UCSD-AML1 (cell line): Measurements from ENCODE around the gene AGAP3.

Experiments
- DNase-seq: peaks from one replicate; lab custom pipeline; 2025; ENCODE audit not compliant: unreplicated experiment; lab: John Stamatoyannopoulos, UW

Gene AGAP3

DNA sequence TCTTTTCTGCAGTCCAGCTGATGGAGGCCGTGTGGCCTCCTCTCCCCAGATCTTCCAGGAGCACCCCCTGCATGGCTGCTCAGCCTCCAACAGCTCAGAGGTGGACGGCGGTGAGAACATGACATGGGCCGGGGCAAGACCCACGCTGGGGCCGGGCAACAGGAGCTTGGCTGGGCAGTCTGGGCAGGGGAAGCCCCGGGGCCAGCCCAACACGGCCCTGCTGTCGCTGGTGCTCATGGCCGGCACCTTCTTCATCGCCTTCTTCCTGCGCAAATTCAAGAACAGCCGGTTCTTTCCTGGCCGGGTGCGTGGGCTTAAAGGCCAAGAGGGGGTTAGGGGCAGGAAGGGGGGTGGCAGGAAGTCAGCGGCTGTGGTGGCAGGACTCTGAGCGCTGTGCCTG is 12.3 kb upstream of the AGAP3 start:
- DNase-seq = no peak

DNA sequence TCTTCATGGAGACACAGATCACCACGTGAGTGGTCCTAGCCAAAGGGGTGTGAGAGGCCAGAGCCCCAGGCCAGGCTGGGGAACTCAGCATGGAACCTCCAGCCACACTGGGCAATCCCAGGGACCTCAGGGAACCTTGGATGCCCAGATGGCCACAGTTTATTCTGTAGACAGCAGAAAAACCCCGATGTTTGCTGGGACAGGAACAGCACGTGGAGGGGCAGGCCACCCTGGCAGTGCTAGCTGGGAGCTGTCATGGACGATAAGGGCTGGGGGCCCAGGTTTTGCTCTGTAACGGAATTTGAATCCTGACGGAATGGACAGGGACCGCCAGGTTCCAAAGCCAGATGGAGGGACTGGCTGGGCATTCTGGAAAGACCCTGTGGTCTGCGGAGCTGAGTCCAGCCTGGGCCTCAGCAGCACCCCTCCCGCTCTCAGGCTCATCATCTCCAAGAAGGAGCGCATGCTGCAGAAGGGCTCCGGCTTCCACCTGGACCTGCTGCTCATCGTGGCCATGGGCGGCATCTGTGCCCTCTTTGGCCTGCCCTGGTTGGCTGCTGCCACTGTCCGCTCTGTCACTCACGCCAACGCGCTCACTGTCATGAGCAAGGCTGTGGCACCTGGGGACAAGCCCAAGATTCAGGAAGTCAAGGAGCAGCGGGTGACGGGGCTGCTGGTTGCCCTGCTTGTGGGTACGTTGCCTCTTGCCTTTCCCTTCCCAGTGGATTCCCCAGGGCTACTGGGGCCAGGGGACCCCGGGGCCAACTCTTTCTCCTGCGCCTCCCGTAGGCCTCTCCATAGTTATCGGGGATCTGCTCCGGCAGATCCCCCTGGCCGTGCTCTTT is 11.2 kb upstream of the AGAP3 start:
- no peak for DNase-seq

DNA sequence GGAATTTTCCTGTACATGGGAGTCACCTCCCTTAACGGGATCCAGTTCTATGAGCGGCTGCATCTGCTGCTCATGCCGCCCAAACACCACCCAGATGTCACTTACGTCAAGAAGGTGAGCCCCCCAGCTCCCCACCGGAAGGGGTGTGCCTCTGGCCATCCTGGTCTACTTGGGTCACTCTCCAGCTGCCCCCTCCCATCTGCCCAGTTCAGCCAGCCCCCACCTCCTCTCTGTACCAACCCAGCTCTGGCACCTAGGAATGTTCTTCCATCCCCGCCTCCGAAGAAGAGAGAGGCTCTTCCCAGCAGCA is 10.7 kb upstream of the AGAP3 start:
- no peak for DNase-seq

DNA sequence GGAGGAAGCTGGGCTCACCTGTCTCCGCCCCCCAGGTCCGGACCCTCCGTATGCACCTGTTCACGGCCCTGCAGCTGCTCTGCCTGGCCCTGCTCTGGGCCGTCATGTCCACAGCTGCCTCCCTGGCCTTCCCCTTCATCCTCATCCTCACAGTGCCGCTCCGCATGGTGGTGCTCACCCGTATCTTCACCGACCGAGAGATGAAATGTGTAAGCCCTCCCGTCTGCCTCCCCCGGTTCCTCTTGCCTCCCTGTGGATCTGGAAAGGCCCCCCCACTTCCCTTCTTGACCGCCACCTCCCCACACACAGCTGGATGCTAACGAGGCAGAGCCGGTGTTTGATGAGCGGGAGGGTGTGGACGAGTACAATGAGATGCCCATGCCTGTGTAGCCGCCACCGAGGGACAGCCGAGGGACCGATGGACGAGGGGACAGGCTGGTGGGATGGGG is 10.3 kb upstream of the AGAP3 start:
- no peak for DNase-seq

DNA sequence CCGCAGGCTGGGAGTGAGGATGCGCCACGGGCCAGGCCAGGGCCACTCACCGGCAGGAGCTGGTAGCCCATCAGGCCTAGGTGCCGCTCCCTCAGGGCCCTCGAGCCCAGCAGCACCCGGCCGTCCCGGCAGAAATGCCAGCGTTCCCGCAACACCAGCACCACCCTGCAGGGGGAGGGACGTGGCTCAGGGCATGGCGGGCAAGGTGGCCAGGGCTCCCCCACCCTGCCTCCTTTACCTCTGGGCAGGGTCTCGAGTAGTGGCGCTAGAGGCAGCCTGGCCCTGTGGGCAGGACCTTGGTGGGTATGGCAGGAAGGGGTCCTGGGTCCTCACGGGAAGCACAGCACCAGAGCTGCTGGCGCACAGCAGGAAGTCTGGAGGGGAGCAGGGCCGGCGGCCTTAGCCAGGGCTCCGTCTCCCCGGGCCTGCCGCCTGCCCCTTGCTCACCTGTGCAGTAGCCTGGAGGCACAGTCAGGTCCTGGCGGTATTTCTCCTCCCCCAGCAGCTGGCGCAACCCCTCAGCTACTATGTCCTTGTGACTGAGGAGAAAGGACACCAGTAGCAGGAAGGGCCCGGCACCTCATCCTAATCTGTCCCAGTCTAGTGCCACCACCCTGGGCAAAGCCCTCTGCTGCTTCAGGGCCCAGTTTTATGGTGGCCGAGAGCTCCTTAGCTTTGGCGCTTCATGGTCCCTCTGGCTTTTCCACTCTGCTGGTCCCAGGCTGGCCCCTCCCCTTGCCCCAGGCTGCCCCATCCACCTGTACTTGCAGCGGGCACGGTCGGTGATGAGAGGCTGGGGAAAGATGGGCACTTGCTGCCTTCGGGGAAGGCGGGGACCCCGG is 9.2 kb upstream of the AGAP3 start:
- peak; percentile 10 for DNase-seq

DNA sequence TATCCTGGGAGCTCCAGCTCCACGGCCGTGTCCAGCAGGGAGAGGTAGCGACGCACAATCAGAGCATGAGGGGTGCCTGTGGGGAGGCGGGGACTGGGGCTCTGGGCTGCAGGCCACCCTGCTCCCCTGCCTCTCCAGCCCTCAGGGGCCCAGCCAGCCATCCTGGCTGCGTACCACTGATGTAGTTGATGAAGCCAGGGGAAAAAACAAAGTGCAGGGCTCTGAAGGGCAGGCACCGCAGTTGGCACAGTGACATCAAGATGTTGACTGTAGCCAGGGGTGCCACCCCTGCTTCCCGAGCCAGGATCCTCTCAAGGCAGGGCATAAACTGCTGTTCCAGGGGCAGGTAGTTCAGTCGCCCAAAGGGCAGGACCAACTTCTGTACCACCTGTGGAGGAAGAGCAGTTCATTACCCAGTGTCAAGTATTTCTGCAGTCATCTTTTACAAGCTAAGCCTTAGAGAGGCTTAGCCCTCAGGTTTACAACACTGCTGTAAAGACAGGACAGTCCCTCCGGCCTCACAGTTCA is 8.5 kb upstream of the AGAP3 start:
- DNase-seq = no peak

DNA sequence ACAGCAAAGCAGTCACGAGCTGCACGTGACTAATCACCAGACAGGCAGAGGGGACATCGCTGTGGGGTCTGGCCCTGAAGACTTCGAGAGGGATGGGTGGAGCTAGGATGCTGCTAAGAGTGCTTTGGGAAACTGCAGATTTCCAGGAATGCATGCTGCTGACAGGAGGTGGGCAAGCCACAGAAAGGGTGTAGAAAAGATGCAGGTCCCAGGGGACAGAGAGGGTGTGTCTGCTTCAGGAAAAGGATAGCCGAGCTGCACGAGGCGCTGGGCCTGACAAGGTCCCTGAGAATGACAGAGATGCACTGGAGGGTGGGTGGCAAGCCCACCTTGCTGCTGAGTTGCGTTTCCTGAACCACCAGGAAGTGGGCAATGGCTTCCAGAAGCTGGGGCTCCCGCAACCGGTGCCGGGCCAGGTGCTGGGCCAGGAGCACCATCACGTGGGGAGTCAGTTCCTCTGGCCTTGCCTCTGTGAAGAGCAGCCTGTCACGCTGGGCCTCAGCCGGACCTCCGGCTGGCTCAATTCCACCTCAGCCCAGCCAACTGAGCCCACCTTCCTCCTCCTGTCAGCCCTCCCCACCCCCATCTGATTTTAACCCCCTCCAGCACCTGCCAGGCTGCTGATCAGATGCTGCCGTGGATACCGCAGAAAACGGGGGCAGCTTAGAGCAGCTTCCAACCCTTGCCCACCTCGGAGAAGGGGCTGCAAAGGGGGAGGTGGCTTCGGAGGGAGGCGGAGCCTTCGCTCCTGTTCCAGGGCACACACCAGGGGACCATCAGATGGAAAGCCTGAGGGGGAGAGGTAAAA is 7.8 kb upstream of the AGAP3 start:
- no peak for DNase-seq

DNA sequence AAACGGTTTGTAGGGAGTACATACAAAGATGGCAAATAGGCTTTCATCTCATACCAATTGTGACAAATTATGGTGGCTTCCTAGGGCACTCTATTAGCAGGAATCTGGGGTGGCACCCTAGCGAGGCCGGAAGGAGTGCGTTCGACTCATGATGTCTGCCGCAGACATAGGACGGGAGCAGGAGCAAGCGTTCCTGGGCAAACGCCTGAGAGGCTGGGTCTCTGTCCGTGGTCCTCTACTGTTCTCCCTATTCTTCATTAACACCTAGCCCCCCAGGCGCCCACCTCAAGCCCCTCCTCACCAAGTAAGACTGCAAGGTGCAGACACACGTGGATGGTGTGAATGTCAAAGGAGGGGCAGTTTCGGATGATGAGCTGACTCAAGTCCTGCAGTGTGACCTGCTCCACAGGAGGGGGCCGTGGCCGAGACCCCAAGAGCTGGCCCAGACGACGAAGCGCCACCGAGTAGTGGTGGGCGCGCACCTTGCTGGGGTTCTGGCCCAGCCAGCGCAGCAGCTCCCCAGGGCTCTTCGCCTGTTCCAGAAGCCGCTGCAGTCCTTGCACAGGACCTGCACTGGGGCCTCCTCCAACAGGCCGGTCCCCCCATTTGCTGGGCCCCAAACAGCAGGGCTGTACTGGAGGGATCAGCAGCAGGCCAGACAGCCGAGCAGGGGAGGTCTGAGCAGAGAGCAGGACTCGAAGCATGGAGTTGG is 6.9 kb upstream of the AGAP3 start:
- no peak for DNase-seq

DNA sequence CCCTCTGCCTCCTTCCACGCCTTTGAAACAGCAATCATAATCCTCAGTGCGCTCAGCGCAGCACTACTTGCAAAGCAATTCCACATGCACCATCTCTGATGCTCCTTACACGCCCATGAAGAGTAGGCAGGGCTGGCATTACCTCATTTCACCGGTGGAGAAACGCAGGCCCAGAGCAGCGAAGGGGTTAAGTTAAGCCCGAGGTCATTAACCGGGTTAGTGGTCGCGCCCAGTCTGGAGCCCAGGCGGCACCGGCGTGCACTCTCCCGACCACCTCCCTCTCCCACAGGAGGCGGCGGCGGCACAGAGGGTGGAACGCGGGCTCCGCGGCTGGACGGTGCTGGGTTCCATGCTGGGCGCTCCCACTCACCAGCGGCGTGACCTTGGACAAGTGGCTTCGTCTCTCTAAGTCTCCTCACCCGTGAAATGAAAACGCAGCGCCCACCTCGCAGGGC is 6.2 kb upstream of the AGAP3 start:
- peak; percentile 23 for DNase-seq

DNA sequence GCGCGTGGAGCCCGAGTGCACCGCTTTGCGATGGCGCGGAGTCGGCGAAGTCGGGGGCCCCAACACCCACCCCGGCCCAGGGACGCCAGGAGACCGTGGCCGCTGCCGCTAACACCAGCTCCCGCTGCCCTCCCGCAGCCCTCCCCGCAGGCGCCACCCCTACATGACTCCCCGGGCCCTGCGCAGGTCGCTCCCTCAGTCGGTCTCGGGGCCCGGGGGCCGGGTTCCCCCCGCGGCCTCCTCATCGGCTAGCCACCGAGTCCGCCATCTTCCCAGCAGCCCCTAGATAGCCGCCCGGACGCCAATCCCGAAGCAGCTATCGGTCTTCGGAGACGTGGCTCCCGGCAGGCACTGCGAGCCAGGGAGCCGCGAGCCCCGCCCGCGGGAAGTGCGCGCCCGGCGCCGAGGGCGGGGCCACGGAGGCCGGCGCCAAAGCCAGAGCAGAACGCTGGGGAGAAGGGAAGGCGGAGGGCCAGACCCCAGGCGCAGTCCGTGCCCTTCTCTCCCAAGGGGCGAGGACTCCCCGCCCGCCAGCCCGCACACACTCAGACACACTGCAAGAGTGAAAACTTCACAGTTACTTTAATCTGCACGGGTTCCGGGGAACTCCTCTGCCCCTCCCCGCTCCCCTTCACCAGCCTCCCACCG is 5.6 kb upstream of the AGAP3 start, which contains the start of gene FASTK:
TSS of gene FASTK (minus strand) at position 288 of the 648 bp plus-strand sequence. CDS start at position 245, 43 bp downstream.
- peak; percentile 80 for DNase-seq

DNA sequence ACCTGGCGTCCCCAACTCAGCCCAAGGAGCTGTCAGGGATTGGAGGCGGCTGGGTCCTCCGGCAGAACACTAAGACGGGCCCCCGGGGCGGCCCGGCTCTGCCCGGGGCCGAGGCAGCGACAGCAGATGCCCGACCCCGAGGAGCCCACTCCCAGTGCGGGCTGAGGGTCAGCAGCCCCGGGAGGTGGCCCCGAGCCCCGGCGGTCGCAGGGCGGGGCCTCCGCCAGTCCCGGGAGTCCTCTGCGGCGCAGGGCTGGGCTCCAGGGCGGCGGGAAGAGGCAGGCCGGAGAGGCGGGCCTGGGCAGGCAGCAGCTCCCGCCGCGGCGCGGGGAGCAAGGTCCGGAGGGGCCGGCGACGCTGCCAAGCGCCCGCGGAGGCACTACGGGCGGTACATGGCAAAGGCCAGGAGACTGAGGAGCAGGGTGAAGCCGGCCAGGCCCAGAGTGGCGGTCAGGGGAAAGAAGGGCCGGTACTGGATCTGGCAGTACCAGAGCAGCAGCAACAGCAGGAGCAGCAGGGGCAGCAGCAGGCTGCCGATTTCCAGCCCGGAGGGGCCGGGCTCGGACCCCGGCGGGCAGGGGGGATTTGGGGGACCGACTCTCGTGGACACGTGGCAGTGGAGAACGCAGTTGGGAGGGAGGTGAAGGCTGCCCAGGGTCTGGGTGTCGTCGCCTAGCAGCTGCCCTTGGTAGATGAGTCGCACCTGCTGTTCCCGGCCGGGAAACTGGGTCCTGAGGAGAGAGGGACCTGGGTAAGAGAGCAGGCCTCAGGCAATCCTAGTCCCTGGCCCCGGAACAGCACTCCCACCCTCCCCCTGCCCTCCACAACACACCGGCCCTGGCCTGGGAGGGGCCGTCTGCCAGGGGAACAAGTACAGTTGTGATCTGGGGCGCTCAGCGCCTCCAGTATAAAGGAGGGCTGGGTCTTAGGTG is 4.8 kb upstream of the AGAP3 start:
- DNase-seq = no peak

DNA sequence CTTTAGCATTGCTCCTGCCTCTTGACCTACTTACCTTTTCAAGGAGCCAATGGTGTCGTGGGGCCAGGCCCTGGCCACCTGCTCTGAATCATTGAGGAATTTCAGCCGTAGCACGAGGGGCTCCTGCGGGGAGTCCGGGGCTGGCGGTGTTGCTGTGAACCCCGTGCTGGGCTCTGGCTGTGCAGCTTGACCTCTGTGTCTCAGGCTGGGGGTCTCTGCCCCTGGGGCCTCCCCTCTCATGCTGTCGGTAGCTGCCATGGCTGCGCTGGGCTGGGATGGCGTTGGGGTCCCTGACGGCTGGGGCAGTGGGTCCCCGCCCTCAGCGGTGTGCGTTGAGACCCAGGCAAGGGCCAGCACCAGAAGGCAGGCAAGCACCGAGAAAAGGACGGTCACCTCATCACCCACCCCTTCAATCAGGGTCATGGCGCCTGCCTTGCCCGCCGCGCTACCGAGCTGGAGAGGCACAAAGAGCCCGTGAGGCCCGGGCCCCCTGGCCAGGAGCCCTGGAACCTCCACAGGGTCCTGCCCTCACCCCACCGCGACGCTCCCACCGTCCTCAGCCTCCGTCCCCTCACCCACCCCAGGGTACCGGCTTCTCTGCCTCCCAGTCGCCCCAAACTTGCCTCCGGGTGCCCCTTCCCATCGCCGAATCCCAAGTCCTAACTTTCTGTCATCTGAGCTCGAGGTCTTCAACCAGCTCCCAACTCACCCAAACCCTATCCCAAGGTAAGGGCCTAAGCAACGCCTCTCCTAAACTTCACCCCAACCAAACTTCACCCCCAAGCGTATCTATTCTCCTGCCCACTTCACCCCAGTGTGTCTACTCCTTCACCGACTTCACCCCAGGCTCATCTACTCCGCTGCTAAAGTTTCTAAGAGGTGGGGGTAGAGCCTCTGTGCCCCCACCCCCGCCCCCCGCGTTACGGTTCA is 3.9 kb upstream of the AGAP3 start:
- no peak for DNase-seq

DNA sequence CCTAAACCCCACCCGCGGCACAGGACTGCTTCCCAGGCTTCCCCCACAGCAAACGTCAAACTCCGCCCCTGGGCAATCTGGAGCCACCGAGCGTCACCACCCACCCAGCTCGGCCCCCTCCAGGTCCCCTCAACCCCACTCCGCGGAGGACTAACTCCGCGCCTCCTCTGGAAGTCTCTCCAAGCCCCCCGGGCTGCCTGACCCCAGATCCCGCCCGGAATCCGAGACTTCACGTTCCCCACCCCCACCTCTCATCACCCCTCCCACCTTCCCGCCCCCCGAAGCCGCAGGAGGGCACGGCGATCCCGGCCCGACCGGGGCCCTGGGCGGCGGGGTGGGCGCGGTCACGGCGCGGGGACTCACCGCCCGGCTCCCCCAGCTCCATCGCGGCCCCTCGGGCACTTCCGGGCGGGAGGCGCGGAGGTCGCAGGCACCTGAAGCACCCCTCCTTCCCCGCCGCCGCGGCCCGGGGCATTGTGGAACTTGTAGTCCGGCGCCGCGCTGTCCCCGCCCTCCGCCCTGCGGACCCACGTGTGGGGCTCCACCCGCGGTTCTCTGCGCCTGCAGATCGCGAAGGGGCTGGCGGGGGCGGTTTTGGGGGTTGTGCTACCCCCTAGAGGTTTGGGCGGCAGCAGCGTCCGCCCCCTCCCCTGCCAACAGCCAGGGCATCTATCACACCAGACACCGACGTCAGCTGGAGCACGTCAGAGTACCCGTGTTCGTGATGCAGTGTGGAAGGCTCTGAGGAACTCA is 3.0 kb upstream of the AGAP3 start, which contains the start of gene TMUB1:
TSS of gene TMUB1 (minus strand) at position 423 of the 753 bp plus-strand sequence. CDS start 930 bp downstream, outside the sequence.
- peak; percentile 65 for DNase-seq

DNA sequence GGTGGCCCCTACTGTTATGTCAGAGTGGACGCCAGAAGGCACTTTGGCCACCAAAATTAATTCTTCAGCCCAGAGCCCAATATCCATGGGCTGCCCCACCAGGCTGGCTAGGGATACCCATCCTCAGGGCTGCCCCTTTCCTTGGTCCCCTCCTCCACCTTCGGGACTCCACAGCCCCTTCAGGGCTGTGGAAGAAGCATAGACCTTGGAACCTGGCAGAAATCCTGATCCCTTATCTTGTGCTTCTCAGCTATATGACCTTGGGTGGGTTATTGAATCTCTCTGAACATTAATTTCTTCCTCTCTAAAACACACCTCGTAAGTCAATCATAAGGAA is 2.5 kb upstream of the AGAP3 start:
- DNase-seq = no peak

DNA sequence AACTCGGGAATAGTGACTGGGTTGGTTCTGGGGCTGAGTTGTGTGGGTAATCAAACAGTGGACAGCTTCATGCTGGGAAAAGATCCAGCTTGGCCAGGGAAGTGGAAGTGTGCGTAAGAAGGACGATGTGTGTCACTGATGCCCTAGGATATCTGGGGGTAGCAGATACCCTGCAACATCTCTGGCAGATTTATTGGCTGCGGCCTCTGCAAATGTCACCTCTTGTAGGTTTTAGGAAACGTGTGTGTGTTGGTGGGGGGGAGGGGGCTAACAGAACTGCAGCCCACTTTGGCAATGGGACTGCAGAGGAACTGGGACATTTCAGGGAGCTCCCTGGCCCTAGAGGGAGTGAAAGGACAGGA is 965 bp upstream of the AGAP3 start:
- DNase-seq = no peak

DNA sequence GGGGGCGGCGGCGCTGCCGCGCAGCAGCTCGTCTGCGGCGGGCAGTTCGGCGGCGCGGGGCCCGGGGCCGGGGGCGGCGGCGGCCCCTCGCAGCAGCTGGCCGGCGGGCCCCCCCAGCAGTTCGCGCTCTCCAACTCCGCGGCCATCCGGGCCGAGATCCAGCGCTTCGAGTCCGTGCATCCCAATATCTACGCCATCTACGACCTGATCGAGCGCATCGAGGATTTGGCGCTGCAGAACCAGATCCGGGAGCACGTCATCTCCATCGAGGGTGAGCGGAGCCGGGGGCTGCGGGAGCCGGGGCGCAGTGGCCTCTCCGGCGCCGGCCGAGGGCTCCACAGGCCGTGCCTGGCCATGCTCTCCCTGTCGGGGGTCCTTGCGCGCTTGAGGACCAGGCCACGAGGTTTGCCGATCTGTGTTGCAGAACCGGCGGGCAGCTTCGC is 548 bp downstream of the AGAP3 start:
- no peak for DNase-seq
